ENCODE results near the gene TNFAIP2. TPM values are rescaled to one million over a fixed set of nuclear protein-coding genes. Genes with fewer than 3 reads are reported as not detected.

TNFAIP2 gene
- total RNA-seq, 4 donors from 2014 or later, result 25.1 to 76.3 (median 52.7) TPM

- intact Hi-C loops (cut with DNase I; ENCODE audit: low total_unique reads) (no loop called here), in situ Hi-C loops (cut with MboI; ENCODE audit: low pct_ligation_motif_present in 1 of 4, low pct_unique_long_range_greater_than_20kb in 1 of 4, low sequenced_read_pairs in 3 of 4) (loop anchor here in 1 of 4 donors (25.0 kb wide), 1 partner anchor 190 kb away; no protein-coding TSS in a partner anchor)
- Histone ChIP-seq H3K9me3 (no peaks in the 10 kb centered on the region), H3K4me3 (no peak overlapping the region), H3K27me3 (peaks cover 9% of the 10 kb centered on the region), H3K27ac (no peak overlapping the region), H3K36me3 (no peaks in the 10 kb centered on the region), H3K4me1 (peaks cover 0 to 25% (median 12%) of the 10 kb centered on the region in 4 donors)
- DNase-seq, result no peak
- TF ChIP-seq CTCF (IDR thresholded peaks at IDR 0.05) (no peak), POLR2A (IDR thresholded peaks at IDR 0.05) (no peak)
- 85 to 89% methylated on average over 5 to 26 of the region's 26 CpGs for WGBS, 2 donors (ENCODE audit: low coverage in 1 of 2)
Observed at GRCh38 chr14:103097244-103097993, 25.8 kb upstream of the TNFAIP2 start.

- no peak overlapping the region for H3K27ac ChIP-seq
- intact Hi-C loops (cut with DNase I; ENCODE audit: low total_unique reads), result no loop called here
- WGBS, 2 donors (ENCODE audit: low coverage in 1 of 2), result 81% methylated on average over 31 of the region's 31 CpGs; no CpG with 5 or more reads in 1 of the 2 donors
- H3K27me3 ChIP-seq, result peaks cover 18% of the 10 kb centered on the region
- no peaks in the 10 kb centered on the region for H3K36me3 ChIP-seq
- DNase-seq, result no peak
- in situ Hi-C loops (cut with MboI; ENCODE audit: low pct_ligation_motif_present in 1 of 4, low pct_unique_long_range_greater_than_20kb in 1 of 4, low sequenced_read_pairs in 3 of 4), result loop anchor here in 1 of 4 donors (25.0 kb wide), 1 partner anchor 189 kb away; no protein-coding TSS in a partner anchor
- no peak for TF ChIP-seq POLR2A (IDR thresholded peaks at IDR 0.05)
- peaks cover 1 to 32% (median 16%) of the 10 kb centered on the region in 4 donors for H3K4me1 ChIP-seq
- no peak overlapping the region for H3K4me3 ChIP-seq
- no peaks in the 10 kb centered on the region for H3K9me3 ChIP-seq
Observed at GRCh38 chr14:103097994-103098957, 25.0 kb upstream of the TNFAIP2 start.

GRCh38 chr14:103099081-103099732, 24.1 kb upstream of the TNFAIP2 start:
- Histone ChIP-seq H3K4me1 (peaks cover 6 to 37% (median 24%) of the 10 kb centered on the region in 4 donors), H3K4me3 (no peak overlapping the region), H3K27ac (no peak overlapping the region), H3K9me3 (no peaks in the 10 kb centered on the region), H3K27me3 (peaks cover 25% of the 10 kb centered on the region), H3K36me3 (no peaks in the 10 kb centered on the region)
- intact Hi-C loops (cut with DNase I; ENCODE audit: low total_unique reads), result no loop called here
- in situ Hi-C loops (cut with MboI; ENCODE audit: low pct_ligation_motif_present in 1 of 4, low pct_unique_long_range_greater_than_20kb in 1 of 4, low sequenced_read_pairs in 3 of 4), result loop anchor here in 1 of 4 donors (25.0 kb wide), 1 partner anchor 188 kb away; no protein-coding TSS in a partner anchor
- no peak for TF ChIP-seq POLR2AphosphoS5 (IDR thresholded peaks at IDR 0.05)
- 72% methylated on average over 10 of the region's 12 CpGs; no CpG with 5 or more reads in 1 of the 2 donors for WGBS, 2 donors (ENCODE audit: low coverage in 1 of 2)
- DNase-seq, result no peak

- Histone ChIP-seq H3K4me1 (peaks cover 11 to 37% (median 28%) of the 10 kb centered on the region in 4 donors), H3K27ac (peak overlapping the region in 1 of 4 donors; percentile 41), H3K4me3 (no peak overlapping the region), H3K27me3 (peaks cover 31% of the 10 kb centered on the region), H3K9me3 (no peaks in the 10 kb centered on the region), H3K36me3 (no peaks in the 10 kb centered on the region)
- in situ Hi-C loops (cut with MboI; ENCODE audit: low pct_ligation_motif_present in 1 of 4, low pct_unique_long_range_greater_than_20kb in 1 of 4, low sequenced_read_pairs in 3 of 4), result loop anchor here (10.0 to 25.0 kb wide), 3 partner anchors 185 to 195 kb away; no protein-coding TSS in a partner anchor
- TF ChIP-seq CTCF (IDR thresholded peaks at IDR 0.05), result no peak
- TF ChIP-seq EP300 (IDR thresholded peaks at IDR 0.05; ENCODE audit: low read depth), result no peak
- TF ChIP-seq POLR2A (IDR thresholded peaks at IDR 0.05), result no peak
- TF ChIP-seq POLR2AphosphoS5 (IDR thresholded peaks at IDR 0.05), result no peak
- 92% methylated on average over 8 of the region's 8 CpGs; no CpG with 5 or more reads in 1 of the 2 donors for WGBS, 2 donors (ENCODE audit: low coverage in 1 of 2)
- intact Hi-C loops (cut with DNase I; ENCODE audit: low total_unique reads), result no loop called here
- no peak for DNase-seq
Observed at GRCh38 chr14:103099733-103100280, 23.5 kb upstream of the TNFAIP2 start.

Data from transverse colon (tissue), 4 donors.